ENCODE results near the gene GPC3.

The GPC3 gene

GRCh38 chrX:133587818-133588217, 397.6 kb downstream of the GPC3 start:
- DNase-seq: no peak

GRCh38 chrX:133587071-133587470, 398.3 kb downstream of the GPC3 start:
- DNase-seq: no peak

GRCh38 chrX:133586443-133586842, 399.0 kb downstream of the GPC3 start:
- no peak for DNase-seq

- DNase-seq: no peak
Observed at GRCh38 chrX:133583825-133584224, 401.6 kb downstream of the GPC3 start.

GRCh38 chrX:133580625-133581024, 404.8 kb downstream of the GPC3 start:
- no peak for DNase-seq

GRCh38 chrX:133579631-133580030, 405.8 kb downstream of the GPC3 start:
- no peak for DNase-seq

- DNase-seq: no peak
Observed at GRCh38 chrX:133576876-133577275, 408.5 kb downstream of the GPC3 start.

GRCh38 chrX:133575501-133576136, 409.8 kb downstream of the GPC3 start:
- DNase-seq: no peak

- DNase-seq: no peak
Observed at GRCh38 chrX:133574716-133575115, 410.7 kb downstream of the GPC3 start.

GRCh38 chrX:133570549-133570948, 414.8 kb downstream of the GPC3 start:
- no peak for DNase-seq

- no peak for DNase-seq
Observed at GRCh38 chrX:133569217-133569616, 416.2 kb downstream of the GPC3 start.

- DNase-seq: no peak
Observed at GRCh38 chrX:133568109-133568508, 417.3 kb downstream of the GPC3 start.

GRCh38 chrX:133566876-133567275, 418.5 kb downstream of the GPC3 start:
- DNase-seq: no peak

GRCh38 chrX:133563705-133564104, 421.7 kb downstream of the GPC3 start:
- no peak for DNase-seq

- no peak for DNase-seq
Observed at GRCh38 chrX:133561251-133561650, 424.1 kb downstream of the GPC3 start.

GRCh38 chrX:133559909-133560308, 425.5 kb downstream of the GPC3 start:
- DNase-seq: no peak

- DNase-seq: no peak
Observed at GRCh38 chrX:133555782-133556458, 429.5 kb downstream of the GPC3 start.

- no peak for DNase-seq
Observed at GRCh38 chrX:133550665-133551485, 434.5 kb downstream of the GPC3 start.

GRCh38 chrX:133549295-133549933, 436.0 kb downstream of the GPC3 start:
- no peak for DNase-seq

GRCh38 chrX:133546441-133546840, 439.0 kb downstream of the GPC3 start:
- DNase-seq: no peak

- DNase-seq: no peak
Observed at GRCh38 chrX:133544778-133545177, 440.6 kb downstream of the GPC3 start.

- no peak for DNase-seq
Observed at GRCh38 chrX:133544115-133544514, 441.3 kb downstream of the GPC3 start.

- no peak for DNase-seq
Observed at GRCh38 chrX:133543654-133544053, 441.7 kb downstream of the GPC3 start.

Measured in left hindlimb (tissue), 1 donor.